ENCODE results near the gene SHF. TPM values are rescaled to one million over a fixed set of nuclear protein-coding genes. Genes with fewer than 3 reads are reported as not detected.

SHF gene
- total RNA-seq, 1 experiment from 2014 or later = 22.9 TPM

- H3K27ac ChIP-seq = no peak overlapping the region
- peaks cover 11% of the 10 kb centered on the region for H3K4me1 ChIP-seq
- no peaks in the 10 kb centered on the region for H3K27me3 ChIP-seq
- no peaks in the 10 kb centered on the region for H3K9me3 ChIP-seq (replicated peaks)
- H3K36me3 ChIP-seq = no peaks in the 10 kb centered on the region
- DNase-seq = peak; percentile 75 to 89
- no peak overlapping the region for H3K4me3 ChIP-seq
Measured at GRCh38 chr15:45205192-45205591, 17.4 kb upstream of the SHF start.

GRCh38 chr15:45203182-45203581 is 15.4 kb upstream of the SHF start:
- Histone ChIP-seq H3K4me1 (peaks cover 11% of the 10 kb centered on the region), H3K27me3 (no peaks in the 10 kb centered on the region), H3K4me3 (no peak overlapping the region), H3K36me3 (no peaks in the 10 kb centered on the region), H3K27ac (no peak overlapping the region), H3K9me3 (replicated peaks) (no peaks in the 10 kb centered on the region)
- DNase-seq = no peak

GRCh38 chr15:45201869-45202268 is 14.1 kb upstream of the SHF start:
- Histone ChIP-seq H3K27me3 (no peaks in the 10 kb centered on the region), H3K36me3 (no peaks in the 10 kb centered on the region)

GRCh38 chr15:45201557-45201859 is 13.7 kb upstream of the SHF start:
- no peaks in the 10 kb centered on the region for H3K9me3 ChIP-seq (replicated peaks)
- H3K4me1 ChIP-seq = peaks cover 11% of the 10 kb centered on the region
- no peaks in the 10 kb centered on the region for H3K27me3 ChIP-seq
- no peak for DNase-seq
- no peaks in the 10 kb centered on the region for H3K36me3 ChIP-seq
- H3K4me3 ChIP-seq = peak overlapping the region; percentile 65
- no peak overlapping the region for H3K27ac ChIP-seq

More at GRCh38 chr15:45201869-45202268, 14.1 kb upstream of the SHF start:
- H3K9me3 ChIP-seq (replicated peaks) = no peaks in the 10 kb centered on the region
- DNase-seq = no peak
- H3K27ac ChIP-seq = no peak overlapping the region
- no peak overlapping the region for H3K4me3 ChIP-seq
- H3K4me1 ChIP-seq = peaks cover 11% of the 10 kb centered on the region

GRCh38 chr15:45200799-45201556 is 13.2 kb upstream of the SHF start:
- Histone ChIP-seq H3K9me3 (replicated peaks) (no peaks in the 10 kb centered on the region), H3K27me3 (no peaks in the 10 kb centered on the region), H3K27ac (peak overlapping the region; percentile 83), H3K4me3 (peak overlapping the region; percentile 65), H3K36me3 (no peaks in the 10 kb centered on the region), H3K4me1 (peaks cover 11% of the 10 kb centered on the region)
- peak; percentile 89 to 93 for DNase-seq

GRCh38 chr15:45200001-45200798 is 12.4 kb upstream of the SHF start:
- Histone ChIP-seq H3K36me3 (no peaks in the 10 kb centered on the region), H3K9me3 (replicated peaks) (no peaks in the 10 kb centered on the region), H3K27me3 (no peaks in the 10 kb centered on the region), H3K27ac (peak overlapping the region; percentile 83), H3K4me1 (peaks cover 11% of the 10 kb centered on the region), H3K4me3 (peak overlapping the region; percentile 65)
- peak; percentile 93 to 98 for DNase-seq

GRCh38 chr15:45199136-45199810 is 11.5 kb upstream of the SHF start:
- Histone ChIP-seq H3K9me3 (replicated peaks) (no peaks in the 10 kb centered on the region), H3K36me3 (no peaks in the 10 kb centered on the region), H3K27me3 (no peaks in the 10 kb centered on the region), H3K4me1 (peaks cover 3% of the 10 kb centered on the region), H3K27ac (peak overlapping the region; percentile 83), H3K4me3 (peak overlapping the region; percentile 65)
- peak; percentile 28 to 56 for DNase-seq

- Histone ChIP-seq H3K4me1 (no peaks in the 10 kb centered on the region), H3K9me3 (replicated peaks) (no peaks in the 10 kb centered on the region), H3K27me3 (no peaks in the 10 kb centered on the region), H3K27ac (peak overlapping the region; percentile 83), H3K36me3 (no peaks in the 10 kb centered on the region), H3K4me3 (peak overlapping the region; percentile 65)
- DNase-seq = peak; percentile 92 to 99
Measured at GRCh38 chr15:45198337-45199135, 10.8 kb upstream of the SHF start.

- Histone ChIP-seq H3K27ac (no peak overlapping the region), H3K9me3 (replicated peaks) (no peaks in the 10 kb centered on the region), H3K27me3 (no peaks in the 10 kb centered on the region), H3K4me3 (peak overlapping the region; percentile 65), H3K36me3 (no peaks in the 10 kb centered on the region), H3K4me1 (no peaks in the 10 kb centered on the region)
- peak in 1 of 2 experiments; percentile 20 for DNase-seq
Measured at GRCh38 chr15:45197512-45197911, 9.7 kb upstream of the SHF start.

- H3K4me3 ChIP-seq = peak overlapping the region; percentile 75
- H3K27me3 ChIP-seq = no peaks in the 10 kb centered on the region
- H3K36me3 ChIP-seq = no peaks in the 10 kb centered on the region
- no peaks in the 10 kb centered on the region for H3K9me3 ChIP-seq (replicated peaks)
- H3K4me1 ChIP-seq = peaks cover 30% of the 10 kb centered on the region
- H3K27ac ChIP-seq = no peak overlapping the region; the same call in 1 of the 2 replicates
- no peak for DNase-seq
Measured at GRCh38 chr15:45187578-45187893, 230 bp downstream of the SHF start.

- H3K27me3 ChIP-seq = no peaks in the 10 kb centered on the region
- DNase-seq = peak in 1 of 2 experiments; percentile 34
- no peaks in the 10 kb centered on the region for H3K36me3 ChIP-seq
- H3K4me1 ChIP-seq = peaks cover 36% of the 10 kb centered on the region
- H3K9me3 ChIP-seq (replicated peaks) = no peaks in the 10 kb centered on the region
- peak overlapping the region; percentile 75 for H3K4me3 ChIP-seq
- peak overlapping the region; percentile 3; the same call in 1 of the 2 replicates for H3K27ac ChIP-seq
Measured at GRCh38 chr15:45186771-45187577, 792 bp downstream of the SHF start.

GRCh38 chr15:45185903-45186770 is 1.6 kb downstream of the SHF start:
- Histone ChIP-seq H3K27me3 (no peaks in the 10 kb centered on the region), H3K4me1 (peaks cover 44% of the 10 kb centered on the region), H3K9me3 (replicated peaks) (no peaks in the 10 kb centered on the region), H3K27ac (no peak overlapping the region), H3K4me3 (peak overlapping the region; percentile 75), H3K36me3 (no peaks in the 10 kb centered on the region)
- DNase-seq = no peak

All from SJCRH30 (cell line).